HG03521 (cell line): ENCODE results near the gene ST6GALNAC1.
"Not testable (repeated sequence)": the region's sequence is repeated elsewhere in the genome, so short reads cannot be mapped to it uniquely, and the experiment has no call there.

ENCODE experiments used
- ATAC-seq: cut with Tn5 transposase; IDR thresholded peaks from one replicate; pipeline ENCODE4 v1.9.1; 2021; ENCODE audit warnings: mild to moderate bottlenecking, moderate library complexity; ENCODE audit not compliant: unreplicated experiment

Gene ST6GALNAC1

GRCh38 chr17:76644995-76645394 is 1.4 kb upstream of the ST6GALNAC1 start:
- ATAC-seq = no peak

GRCh38 chr17:76642994-76643393 is 563 bp downstream of the ST6GALNAC1 start:
- no peak for ATAC-seq

- no peak for ATAC-seq
Observed at GRCh38 chr17:76642032-76642561, 1.5 kb downstream of the ST6GALNAC1 start.

GRCh38 chr17:76641501-76641900 is 2.1 kb downstream of the ST6GALNAC1 start:
- ATAC-seq = no peak

- no peak for ATAC-seq
Observed at GRCh38 chr17:76640550-76641380, 2.8 kb downstream of the ST6GALNAC1 start.

GRCh38 chr17:76638263-76638662 is 5.3 kb downstream of the ST6GALNAC1 start:
- no peak for ATAC-seq

GRCh38 chr17:76636486-76637206 is 6.9 kb downstream of the ST6GALNAC1 start:
- ATAC-seq = not testable (repeated sequence)

GRCh38 chr17:76635659-76636360 is 7.7 kb downstream of the ST6GALNAC1 start:
- ATAC-seq = no peak

GRCh38 chr17:76635039-76635438 is 8.5 kb downstream of the ST6GALNAC1 start:
- ATAC-seq = no peak

GRCh38 chr17:76633628-76634328 is 9.8 kb downstream of the ST6GALNAC1 start:
- no peak for ATAC-seq

GRCh38 chr17:76631821-76632565 is 11.6 kb downstream of the ST6GALNAC1 start:
- ATAC-seq = no peak

GRCh38 chr17:76630151-76630550 is 13.4 kb downstream of the ST6GALNAC1 start:
- no peak for ATAC-seq

- ATAC-seq = no peak
Observed at GRCh38 chr17:76627510-76627909, 16.0 kb downstream of the ST6GALNAC1 start.

- ATAC-seq = no peak
Observed at GRCh38 chr17:76626442-76626841, 17.1 kb downstream of the ST6GALNAC1 start.

GRCh38 chr17:76625496-76625895 is 18.1 kb downstream of the ST6GALNAC1 start:
- no peak for ATAC-seq

GRCh38 chr17:76623271-76624146 is 20.0 kb downstream of the ST6GALNAC1 start:
- no peak for ATAC-seq

- ATAC-seq = no peak
Observed at GRCh38 chr17:76617838-76618237, 25.7 kb downstream of the ST6GALNAC1 start.

GRCh38 chr17:76614912-76615617 is 28.5 kb downstream of the ST6GALNAC1 start:
- no peak for ATAC-seq
